GM21529 (cell line): ENCODE data around the gene MINK1.

Source experiments
- ATAC-seq: cut with Tn5 transposase; IDR thresholded peaks from one replicate; pipeline ENCODE4 v1.9.1; 2021; ENCODE audit not compliant: unreplicated experiment

Gene MINK1

DNA sequence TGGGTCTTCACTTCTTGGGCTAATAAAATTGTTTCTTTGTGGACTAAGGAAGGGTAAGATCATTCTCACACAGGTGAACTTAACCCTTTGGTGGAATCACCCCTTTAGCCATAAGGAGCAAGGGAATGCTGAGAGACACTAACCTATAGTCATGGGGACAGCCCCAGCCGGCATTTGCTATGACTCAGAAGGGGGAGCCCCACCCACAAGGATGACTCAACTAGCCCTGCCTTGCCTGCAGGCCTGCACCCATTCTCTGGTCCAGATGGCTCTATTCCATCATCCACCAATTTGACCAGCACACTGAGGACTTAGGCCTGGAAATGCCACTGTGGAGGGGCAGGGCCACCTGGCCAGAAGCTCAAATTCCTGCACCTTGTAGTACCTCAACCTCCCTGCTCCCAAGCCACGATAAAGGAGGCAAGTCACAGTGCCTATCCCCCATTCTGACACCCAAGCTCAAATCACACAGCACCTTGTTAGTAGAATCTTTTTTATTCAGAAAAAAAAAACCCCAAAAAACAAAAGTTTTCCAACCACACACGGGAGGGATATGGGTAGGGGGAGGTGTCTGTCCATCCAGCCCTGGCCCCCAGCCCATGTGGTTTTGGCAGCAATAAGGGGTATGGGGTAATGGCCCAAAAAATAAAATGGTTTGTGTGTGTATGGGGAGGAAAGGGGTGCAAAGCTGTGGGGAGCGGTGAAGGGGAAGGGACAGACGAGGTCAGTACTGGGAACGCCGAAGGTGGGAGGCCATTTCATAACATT lies 112.2 kb downstream of the MINK1 start:
- ATAC-seq: peak; percentile 27

DNA sequence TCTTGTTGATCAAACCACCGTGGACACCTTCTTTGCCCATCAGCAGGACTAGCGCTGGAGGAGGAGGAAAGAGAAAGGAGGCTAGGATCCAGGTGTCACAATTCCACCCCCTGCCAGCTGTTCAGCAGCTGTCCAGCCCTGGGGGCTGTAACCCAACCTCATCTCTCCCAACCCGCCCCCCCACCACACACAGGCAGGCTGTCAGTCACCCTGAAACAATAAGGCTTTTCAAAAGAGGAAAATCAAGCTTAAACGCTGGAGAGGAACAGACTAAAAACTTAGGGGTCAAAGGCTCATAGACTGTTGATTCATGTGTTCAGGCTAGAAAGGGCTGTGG lies 112.8 kb downstream of the MINK1 start:
- no peak for ATAC-seq

DNA sequence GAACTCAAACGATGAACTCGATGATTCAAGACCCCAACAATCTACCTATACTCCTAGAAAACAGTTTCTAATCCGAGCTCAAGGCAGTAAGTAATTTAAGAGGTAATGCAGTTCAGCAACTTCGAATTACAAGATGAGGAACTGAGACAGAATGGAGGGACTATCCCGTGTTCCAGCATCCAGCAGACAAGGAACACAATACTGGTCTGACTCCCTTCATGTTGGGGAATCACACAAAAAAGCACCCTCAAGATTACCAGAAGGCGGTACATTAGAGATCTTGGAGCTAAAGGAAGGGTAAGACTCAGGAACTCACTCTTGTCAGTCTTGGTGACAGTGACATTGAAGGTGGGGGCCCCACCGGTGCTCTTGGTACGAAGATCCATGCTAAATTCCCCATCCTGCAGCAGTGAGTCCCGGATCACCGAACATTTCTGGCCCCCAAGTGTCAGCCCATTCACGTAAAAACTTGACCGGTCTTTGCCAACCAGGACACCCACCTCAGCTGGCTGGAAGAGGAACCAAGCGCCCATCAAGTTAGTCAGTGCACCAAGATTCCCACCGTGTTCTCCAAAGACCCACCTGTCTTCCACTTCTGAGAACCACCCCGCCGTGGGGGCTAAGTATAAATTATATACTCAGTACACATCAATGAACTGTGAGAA lies 113.3 kb downstream of the MINK1 start:
- no peak for ATAC-seq

DNA sequence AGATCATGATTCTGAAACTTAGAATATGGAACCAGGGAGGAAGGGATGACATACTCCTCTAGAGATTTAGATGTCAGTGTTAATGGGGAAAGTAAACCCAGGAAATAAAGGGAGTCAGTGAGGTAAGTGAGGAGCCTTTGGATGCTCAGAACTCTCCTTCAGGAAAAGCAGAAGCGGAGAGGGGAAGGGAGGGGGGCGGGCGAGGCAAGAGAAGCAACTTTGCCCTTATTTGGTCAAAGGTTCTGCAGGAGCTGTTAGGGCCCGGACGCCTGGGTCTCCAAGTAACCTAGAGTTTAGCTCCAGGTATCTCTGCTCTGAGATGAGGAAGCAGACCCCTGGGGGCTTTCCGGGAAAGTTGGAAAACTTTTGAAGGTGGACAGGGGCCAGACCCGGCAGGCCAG lies 113.9 kb downstream of the MINK1 start:
- no peak for ATAC-seq
